SK-N-MC (cell line): ENCODE measurements around the gene JOSD2.

Source experiments
- DNase-seq: peaks from one replicate; pipeline ENCODE4 v3.0.0-alpha.2; 2011; ENCODE audit warnings: low read depth, low spot score
- H3K27ac ChIP-seq: fragments of 200-600 bp; sonication (generic); 2 replicates; pipeline ENCODE4 v1.5.1; 2016; ENCODE audit warnings: mixed run types
- H3K36me3 ChIP-seq: fragments of 200-600 bp; sonication (generic); 2 replicates; pipeline ENCODE4 v1.6.1; 2017; ENCODE audit warnings: antibody characterized with exemption, low read length, mixed read lengths; ENCODE audit not compliant: insufficient read depth
- H3K4me3 ChIP-seq: fragments of 200-600 bp; sonication (generic); 2 replicates; pipeline ENCODE4 v1.5.1; 2016
- H3K9ac ChIP-seq: fragments of 200-600 bp; sonication (generic); 2 replicates; pipeline ENCODE4 v1.8.0; 2017; ENCODE audit warnings: mixed run types, mixed read lengths; ENCODE audit not compliant: insufficient read length
- H3K9me3 ChIP-seq: fragments of 200-600 bp; sonication (generic); 2 replicates; pipeline ENCODE4 v1.6.1; 2017; ENCODE audit warnings: low read depth, mild to moderate bottlenecking, antibody characterized with exemption, low read length, moderate library complexity, mixed read lengths
- EZH2 ChIP-seq: fragments of 200-600 bp; sonication (generic); IDR thresholded peaks from one replicate; pipeline ENCODE4 v1.6.1; 2017; ENCODE audit warnings: antibody characterized with exemption
- FOXP2 ChIP-seq: optimal IDR thresholded peaks from 2 replicates; pipeline ENCODE3; 2011; ENCODE audit warnings: mild to moderate bottlenecking, moderate library complexity; ENCODE audit not compliant: insufficient read depth; ENCODE audit errors: extremely low read length, control extremely low read depth
- POLR2AphosphoS5 ChIP-seq: IDR thresholded peaks from 2 replicates; pipeline ENCODE4 v1.6.1; 2012; ENCODE audit warnings: mild to moderate bottlenecking, low read depth, low read length, borderline replicate concordance

JOSD2 gene

GRCh38 chr19:50511069-50511822 lies at the start of gene JOSD2:
TSS of gene JOSD2 (minus strand) at chr19:50511191. CDS start at chr19:50510431, 760 bp downstream.
- TF ChIP-seq POLR2AphosphoS5 (peak; percentile 61; the same call in 1 of the 2 replicates), EZH2 (no peak), FOXP2 (peak; percentile 12)
- Histone ChIP-seq H3K9ac (peak within 1 kb of the TSS; percentile 76), H3K27ac (peak within 1 kb of the TSS; percentile 71), H3K36me3 (no peaks in the 10 kb centered on the region), H3K9me3 (no peaks in the 10 kb centered on the region), H3K4me3 (peak within 1 kb of the TSS; percentile 85)
- peak; percentile 95 for DNase-seq

DNA sequence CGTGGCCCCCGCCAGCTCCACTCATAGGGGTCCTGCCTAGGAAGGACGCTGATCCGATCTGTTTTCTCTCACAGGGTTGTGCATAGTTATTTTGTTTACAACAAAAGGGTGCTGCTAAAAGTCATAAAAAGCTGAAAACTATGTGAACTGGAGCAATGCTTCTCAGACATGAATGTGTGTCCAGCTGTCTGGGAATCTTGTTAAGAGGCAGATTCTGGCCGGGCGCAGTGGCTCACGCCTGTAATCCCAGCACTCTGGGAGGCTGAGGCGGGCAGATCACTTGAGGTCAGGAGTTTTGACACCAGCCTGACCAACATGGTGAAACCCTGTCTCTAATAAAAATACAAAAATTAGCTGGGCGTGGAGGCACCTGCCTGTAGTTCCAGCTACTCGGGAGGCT lies 48.6 kb upstream of the JOSD2 start:
- Histone ChIP-seq H3K9me3 (no peaks in the 10 kb centered on the region), H3K9ac (no peak overlapping the region), H3K27ac (no peak overlapping the region; the same call in 1 of the 2 replicates), H3K36me3 (no peaks in the 10 kb centered on the region), H3K4me3 (no peak overlapping the region)
- TF ChIP-seq EZH2 (no peak), FOXP2 (no peak)
- DNase-seq: no peak

DNA sequence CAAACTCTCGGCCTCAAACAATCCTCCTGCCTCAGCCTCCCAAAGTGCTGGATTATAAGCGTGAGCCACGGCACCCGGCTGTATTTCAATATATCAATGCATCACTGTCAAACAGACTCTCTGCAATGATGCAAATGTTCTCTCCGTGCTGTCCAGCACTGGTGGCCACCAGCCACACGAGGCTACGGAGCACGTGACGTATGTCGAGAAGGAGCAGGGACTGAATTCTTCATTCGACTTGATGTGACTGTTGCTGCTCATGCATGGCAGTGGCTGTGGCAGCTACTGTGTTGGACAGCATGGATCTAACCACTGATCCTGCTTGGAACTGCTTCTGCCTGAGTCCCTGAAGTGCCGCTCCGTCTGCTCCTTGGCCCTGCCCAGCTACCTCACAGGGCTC lies 47.5 kb upstream of the JOSD2 start:
- no peak for TF ChIP-seq POLR2AphosphoS5
- no peak overlapping the region for H3K4me3 ChIP-seq
- DNase-seq: no peak
- H3K9ac ChIP-seq: no peak overlapping the region
- H3K9me3 ChIP-seq: no peaks in the 10 kb centered on the region
- H3K27ac ChIP-seq: no peak overlapping the region
- no peaks in the 10 kb centered on the region for H3K36me3 ChIP-seq

- no peak for DNase-seq
- no peak overlapping the region for H3K9ac ChIP-seq
- H3K36me3 ChIP-seq: no peaks in the 10 kb centered on the region
- TF ChIP-seq POLR2AphosphoS5: no peak
- no peak for TF ChIP-seq FOXP2
- TF ChIP-seq EZH2: no peak
- H3K4me3 ChIP-seq: no peak overlapping the region
- peak overlapping the region; percentile 71 for H3K27ac ChIP-seq
- H3K9me3 ChIP-seq: no peaks in the 10 kb centered on the region
These were observed 47.0 kb upstream of the JOSD2 start for GRCh38 chr19:50558039-50558438.

DNA sequence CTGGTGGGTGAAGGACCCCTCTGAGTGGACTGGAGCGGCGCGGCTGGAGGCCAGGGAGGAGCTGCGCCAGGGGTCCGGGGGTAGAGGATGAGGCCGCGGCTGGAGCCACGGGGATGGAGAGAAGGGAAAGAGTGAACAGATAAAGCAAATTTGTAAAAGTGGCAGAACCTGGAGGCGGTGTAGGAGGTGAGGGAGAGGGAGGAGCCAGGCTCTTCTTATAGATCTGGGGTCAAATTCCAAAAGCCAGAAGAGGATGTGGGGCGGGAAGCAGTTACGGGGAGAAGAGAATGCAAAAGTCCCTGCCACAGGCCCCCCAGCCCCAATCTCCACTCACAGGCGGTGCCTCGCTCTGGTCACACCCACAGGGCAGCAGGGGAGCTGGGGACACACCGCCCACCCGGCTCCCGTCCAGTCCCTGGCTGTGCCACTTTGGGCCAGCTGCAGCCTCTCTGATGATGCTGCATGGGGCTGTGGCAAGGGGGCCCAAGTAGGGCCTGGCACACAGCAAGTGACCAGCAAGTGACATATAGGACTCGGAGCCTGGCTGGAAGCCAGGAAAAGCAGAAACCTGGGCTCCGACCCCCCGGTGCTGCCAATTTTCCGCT lies 46.1 kb upstream of the JOSD2 start:
- no peaks in the 10 kb centered on the region for H3K36me3 ChIP-seq
- H3K9ac ChIP-seq: peak overlapping the region; percentile 45

DNA sequence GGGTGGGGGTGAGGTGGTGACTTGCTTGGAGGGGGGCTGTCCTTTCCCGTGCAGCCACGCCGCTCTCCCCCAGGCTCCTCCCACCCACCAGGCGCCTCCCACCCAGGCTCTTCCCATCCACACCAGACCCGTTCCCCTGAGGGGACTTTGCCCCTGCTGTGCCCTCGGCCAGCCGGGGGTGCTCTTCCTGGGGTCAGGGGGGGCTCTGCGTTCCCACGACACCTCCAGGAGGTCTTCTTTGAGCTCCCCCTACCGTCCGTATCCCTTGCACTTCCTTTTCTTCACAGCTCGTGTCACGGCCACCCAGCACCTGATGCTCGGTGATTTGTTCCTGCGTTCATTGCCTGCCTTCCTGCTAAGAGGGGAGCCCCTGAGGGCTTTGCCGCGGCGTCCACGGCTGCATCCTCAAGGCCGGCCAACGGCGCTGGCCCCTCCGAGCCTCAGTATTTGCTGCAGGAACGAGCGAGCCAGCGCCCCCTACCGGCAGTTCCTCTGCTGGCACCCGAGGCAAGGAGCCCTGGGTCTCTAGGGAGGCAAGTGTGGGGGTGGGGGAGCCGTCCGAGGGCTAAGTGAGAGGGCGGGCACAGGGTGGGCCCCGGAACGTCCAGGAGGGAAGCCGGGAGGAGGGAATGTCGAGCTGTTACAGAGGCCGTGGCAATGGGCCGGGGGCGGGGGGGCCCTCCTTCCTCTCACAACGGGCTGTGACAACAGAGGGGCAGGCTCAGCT lies 45.5 kb upstream of the JOSD2 start:
- Histone ChIP-seq H3K36me3 (no peaks in the 10 kb centered on the region), H3K27ac (no peak overlapping the region), H3K9me3 (no peaks in the 10 kb centered on the region), H3K9ac (peak overlapping the region; percentile 45), H3K4me3 (peak overlapping the region; percentile 85)
- DNase-seq: no peak
- no peak for TF ChIP-seq FOXP2
- no peak for TF ChIP-seq EZH2
- TF ChIP-seq POLR2AphosphoS5: no peak

More for the DNA sequence above, 46.1 kb upstream of the JOSD2 start:
- Histone ChIP-seq H3K9me3 (no peaks in the 10 kb centered on the region), H3K4me3 (peak overlapping the region; percentile 85), H3K27ac (no peak overlapping the region)
- no peak for TF ChIP-seq POLR2AphosphoS5
- TF ChIP-seq FOXP2: no peak
- no peak for TF ChIP-seq EZH2
- DNase-seq: no peak

DNA sequence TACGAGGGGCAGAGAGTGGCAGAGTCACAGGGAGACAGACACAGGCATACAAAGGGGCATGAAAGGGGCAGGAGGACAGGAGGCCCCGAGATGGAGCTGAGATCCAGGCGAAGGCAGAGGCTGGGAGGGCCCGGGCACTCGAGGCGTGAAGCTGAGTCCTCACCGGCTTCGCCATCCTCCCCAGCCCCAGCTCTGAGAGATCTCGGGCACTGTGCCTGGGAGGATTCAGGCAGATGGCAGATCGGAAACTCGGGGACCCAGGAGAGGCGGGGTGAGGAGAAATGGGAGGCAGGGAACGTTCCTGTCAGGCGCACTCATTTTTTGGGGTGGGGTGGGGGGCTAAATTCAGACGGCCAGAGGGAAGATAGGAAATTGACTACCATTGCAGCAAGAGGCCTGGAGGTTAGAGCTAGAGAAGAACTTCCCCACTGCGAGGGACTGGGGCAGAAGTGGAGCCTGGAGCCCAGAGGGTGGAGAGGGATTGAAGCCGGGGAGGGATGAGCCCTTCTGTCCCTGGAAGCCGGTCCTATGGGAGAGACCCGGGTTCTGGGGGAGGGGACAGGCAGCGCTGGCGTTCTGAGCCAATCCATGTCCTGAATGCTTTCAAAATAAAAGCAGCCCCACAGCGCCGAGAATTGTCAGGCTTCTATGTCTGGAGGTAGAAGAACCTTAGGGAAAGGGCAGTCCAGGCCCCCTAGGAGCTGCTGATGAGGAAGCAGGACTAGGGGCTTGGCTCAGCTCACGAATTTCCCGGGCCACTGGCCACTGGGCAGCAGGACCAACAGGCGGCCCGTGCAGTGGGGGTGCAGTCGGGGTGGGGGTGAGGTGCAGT lies 44.7 kb upstream of the JOSD2 start:
- H3K27ac ChIP-seq: no peak overlapping the region
- H3K4me3 ChIP-seq: peak overlapping the region; percentile 85
- H3K36me3 ChIP-seq: no peaks in the 10 kb centered on the region
- no peak for DNase-seq
- TF ChIP-seq POLR2AphosphoS5 (no peak), EZH2 (no peak), FOXP2 (no peak)
- H3K9me3 ChIP-seq: no peaks in the 10 kb centered on the region
- no peak overlapping the region for H3K9ac ChIP-seq

GRCh38 chr19:50555033-50555432 lies 44.0 kb upstream of the JOSD2 start:
- DNase-seq: no peak
- no peak overlapping the region for H3K27ac ChIP-seq
- H3K9me3 ChIP-seq: no peaks in the 10 kb centered on the region
- H3K4me3 ChIP-seq: no peak overlapping the region
- no peak overlapping the region for H3K9ac ChIP-seq
- no peak for TF ChIP-seq FOXP2
- no peak for TF ChIP-seq EZH2
- TF ChIP-seq POLR2AphosphoS5: no peak
- H3K36me3 ChIP-seq: no peaks in the 10 kb centered on the region
